Measurements from ENCODE around the gene KIF3B.

GRCh38 chr20:32316667-32317066, 39.2 kb downstream of the KIF3B start:
- no peak for TF ChIP-seq CTCF (optimal IDR thresholded peaks at IDR 0.05 in 1 of 3, IDR thresholded peaks at IDR 0.05 in 1 of 3, conservative IDR thresholded peaks at IDR 0.05 in 1 of 3; ENCODE audit: extremely low read depth in 1 of 3, insufficient read depth in 2 of 3, low read length in 3 of 3)
- TF ChIP-seq EZH2 (IDR thresholded peaks at IDR 0.05; ENCODE audit: low read length): no peak

Data from keratinocyte (primary cell).